Astrocyte (in vitro differentiated cells and primary cell): ENCODE measurements around the gene ART5. TPM values are rescaled to one million over a fixed set of nuclear protein-coding genes. Genes with fewer than 3 reads are reported as not detected.

Experiments
- DNase-seq: peaks from one replicate; pipeline ENCODE4 v3.0.0-alpha.2; 2010; ENCODE audit warnings: low read depth
- FAIRE-seq: peaks from 2 replicates; lab custom pipeline; 2011; peaks lifted over from hg19 to GRCh38; lab: Jason Lieb, UNC
- H2AFZ ChIP-seq: 2 replicates; pipeline ENCODE4 v1.6.0; 2012; ENCODE audit warnings: low read depth, low read length, inconsistent platforms
- H3K27ac ChIP-seq: 2 replicates; pipeline ENCODE4 v1.5.1; 2011; ENCODE audit warnings: low read depth, low read length, inconsistent platforms
- H3K27me3 ChIP-seq: 2 replicates; pipeline ENCODE4 v1.6.0; 2011; ENCODE audit warnings: low read length, inconsistent platforms; ENCODE audit not compliant: insufficient read depth
- H3K36me3 ChIP-seq: 2 replicates; pipeline ENCODE4 v1.5.1; 2011; ENCODE audit warnings: low read length, inconsistent platforms; ENCODE audit not compliant: insufficient read depth
- H3K4me1 ChIP-seq: 2 replicates; pipeline ENCODE4 v1.5.1; 2011; ENCODE audit warnings: low read length, inconsistent platforms; ENCODE audit not compliant: insufficient read depth
- H3K4me2 ChIP-seq: 2 replicates; pipeline ENCODE4 v1.6.0; 2012; ENCODE audit warnings: low read length, inconsistent platforms
- H3K4me3 ChIP-seq: 2 replicates; pipeline ENCODE4 v1.5.1; 2011; ENCODE audit warnings: low read depth, mild to moderate bottlenecking, low read length, inconsistent platforms; ENCODE audit not compliant: insufficient read depth
- H3K79me2 ChIP-seq: 2 replicates; pipeline ENCODE4 v1.6.0; 2012; ENCODE audit warnings: mild to moderate bottlenecking, low read length, inconsistent platforms; ENCODE audit not compliant: insufficient read depth
- H3K9ac ChIP-seq: 2 replicates; pipeline ENCODE4 v1.6.0; 2012; ENCODE audit warnings: mild to moderate bottlenecking, low read length, inconsistent platforms
- H3K9me3 ChIP-seq: 2 replicates; pipeline ENCODE4 v1.5.1; 2012; ENCODE audit warnings: low read depth, mild to moderate bottlenecking, low read length, inconsistent platforms; ENCODE audit not compliant: insufficient read depth
- H4K20me1 ChIP-seq: 2 replicates; pipeline ENCODE4 v1.6.0; 2012; ENCODE audit warnings: low read length, inconsistent platforms; ENCODE audit not compliant: insufficient read depth
- H3K27ac Mint-ChIP-seq: one replicate; pipeline ENCODE4 v1.8.0; 2021; ENCODE audit warnings: mild to moderate bottlenecking, mixed read lengths; ENCODE audit not compliant: unreplicated experiment
- H3K27me3 Mint-ChIP-seq: one replicate; pipeline ENCODE4 v1.8.0; 2021; ENCODE audit warnings: low read depth, mixed read lengths; ENCODE audit not compliant: unreplicated experiment
- H3K36me3 Mint-ChIP-seq: one replicate; pipeline ENCODE4 v1.8.0; 2021; ENCODE audit warnings: low read depth, mixed read lengths; ENCODE audit not compliant: unreplicated experiment
- H3K4me1 Mint-ChIP-seq: one replicate; pipeline ENCODE4 v1.8.0; 2021; ENCODE audit warnings: low read depth, mixed read lengths; ENCODE audit not compliant: unreplicated experiment
- H3K4me3 Mint-ChIP-seq: one replicate; pipeline ENCODE4 v1.8.0; 2021; ENCODE audit warnings: mild to moderate bottlenecking, moderate library complexity, mixed read lengths; ENCODE audit not compliant: unreplicated experiment
- H3K9me3 Mint-ChIP-seq: one replicate; pipeline ENCODE4 v1.8.0; 2021; ENCODE audit warnings: mild to moderate bottlenecking, mixed read lengths; ENCODE audit not compliant: unreplicated experiment
- CTCF ChIP-seq: IDR thresholded peaks from 2 replicates; pipeline ENCODE4 v1.5.1; 2011; ENCODE audit warnings: low read depth, mild to moderate bottlenecking, inconsistent platforms, low read length, moderate library complexity; ENCODE audit not compliant: insufficient read depth
- EZH2 ChIP-seq: IDR thresholded peaks from 2 replicates; pipeline ENCODE4 v1.6.1; 2012; ENCODE audit warnings: mild to moderate bottlenecking, low read length, inconsistent platforms; ENCODE audit not compliant: insufficient read depth
- total RNA-seq: library from RNA; stranded (reverse); gene quantifications from 2 replicates; pipeline ENCODE4 v1.2.1, GENCODE V29; 2021

Gene ART5
- total RNA-seq, 1 donor from 2014 or later: 4.1 TPM

GRCh38 chr11:3684819-3685172, 43.0 kb upstream of the ART5 start:
- Histone ChIP-seq H3K27me3 (no peaks in the 10 kb centered on the region), H3K4me3 (no peak overlapping the region), H3K4me2 (no peak overlapping the region), H3K9me3 (no peaks in the 10 kb centered on the region), H2AFZ (no peak overlapping the region), H3K79me2 (no peaks in the 10 kb centered on the region), H4K20me1 (peaks cover 20% of the 10 kb centered on the region), H3K27ac (no peak overlapping the region), H3K4me1 (no peaks in the 10 kb centered on the region), H3K36me3 (peaks cover 70% of the 10 kb centered on the region), H3K9ac (no peak overlapping the region)
- peaks cover 2% of the 10 kb centered on the region for H3K4me1 Mint-ChIP-seq
- peaks cover 32% of the 10 kb centered on the region for H3K36me3 Mint-ChIP-seq
- TF ChIP-seq EZH2 (no peak), CTCF (no peak)
- H3K27ac Mint-ChIP-seq: no peak overlapping the region
- FAIRE-seq (no peak), DNase-seq (no peak)
- no peaks in the 10 kb centered on the region for H3K27me3 Mint-ChIP-seq
- no peak overlapping the region for H3K4me3 Mint-ChIP-seq
- no peaks in the 10 kb centered on the region for H3K9me3 Mint-ChIP-seq

GRCh38 chr11:3684129-3684818, 42.5 kb upstream of the ART5 start:
- H3K27ac Mint-ChIP-seq: no peak overlapping the region
- H3K9me3 ChIP-seq: no peaks in the 10 kb centered on the region
- no peaks in the 10 kb centered on the region for H3K9me3 Mint-ChIP-seq
- H2AFZ ChIP-seq: no peak overlapping the region
- H4K20me1 ChIP-seq: peaks cover 20% of the 10 kb centered on the region
- H3K27me3 ChIP-seq: no peaks in the 10 kb centered on the region
- DNase-seq (no peak), FAIRE-seq (no peak)
- no peak overlapping the region for H3K4me2 ChIP-seq
- no peak overlapping the region for H3K4me3 Mint-ChIP-seq
- H3K9ac ChIP-seq: no peak overlapping the region
- no peaks in the 10 kb centered on the region for H3K79me2 ChIP-seq
- no peaks in the 10 kb centered on the region for H3K4me1 ChIP-seq
- no peak overlapping the region for H3K27ac ChIP-seq
- no peak for TF ChIP-seq EZH2
- no peak for TF ChIP-seq CTCF
- H3K4me3 ChIP-seq: no peak overlapping the region
- H3K36me3 Mint-ChIP-seq: peaks cover 32% of the 10 kb centered on the region
- H3K4me1 Mint-ChIP-seq: peaks cover 2% of the 10 kb centered on the region
- no peaks in the 10 kb centered on the region for H3K27me3 Mint-ChIP-seq
- H3K36me3 ChIP-seq: peaks cover 71% of the 10 kb centered on the region

- Mint-ChIP-seq H3K4me3 (no peak overlapping the region), H3K9me3 (no peaks in the 10 kb centered on the region), H3K27ac (no peak overlapping the region), H3K4me1 (peaks cover 2% of the 10 kb centered on the region), H3K36me3 (peaks cover 38% of the 10 kb centered on the region), H3K27me3 (no peaks in the 10 kb centered on the region)
- Histone ChIP-seq H3K36me3 (peaks cover 83% of the 10 kb centered on the region), H3K27me3 (no peaks in the 10 kb centered on the region), H3K27ac (no peak overlapping the region), H3K4me1 (no peaks in the 10 kb centered on the region), H3K9ac (no peak overlapping the region), H3K4me3 (no peak overlapping the region), H4K20me1 (peaks cover 20% of the 10 kb centered on the region), H2AFZ (no peak overlapping the region), H3K9me3 (no peaks in the 10 kb centered on the region), H3K4me2 (no peak overlapping the region), H3K79me2 (no peaks in the 10 kb centered on the region)
- DNase-seq (no peak), FAIRE-seq (no peak)
- TF ChIP-seq EZH2: no peak
- TF ChIP-seq CTCF: no peak
These were observed 41.2 kb upstream of the ART5 start for GRCh38 chr11:3683039-3683438.
